Renal cortical epithelial cell (primary cell): ENCODE measurements around the gene FBXL20. TPM values are rescaled to one million over a fixed set of nuclear protein-coding genes. Genes with fewer than 3 reads are reported as not detected.
A peak's percentile ranks its signal among the peaks of the same experiment; 100 is the strongest.
"Not testable (repeated sequence)": the region's sequence is repeated elsewhere in the genome, so short reads cannot be mapped to it uniquely, and the experiment has no call there.

Experiments used
- DNase-seq: peaks from one replicate; pipeline ENCODE4 v3.0.0-alpha.2; 2011; ENCODE audit warnings: low read depth
- total RNA-seq: library from RNA; depleted of rRNA; stranded (reverse); fragments of >200 nt; gene quantifications from 2 replicates; pipeline ENCODE4 v1.2.3, GENCODE V29; 2014

FBXL20 gene
- total RNA-seq, 1 donor from 2014 or later: 24.2 TPM

- DNase-seq: no peak
These were observed 72.6 kb downstream of the FBXL20 start for GRCh38 chr17:39328815-39329214.

DNA sequence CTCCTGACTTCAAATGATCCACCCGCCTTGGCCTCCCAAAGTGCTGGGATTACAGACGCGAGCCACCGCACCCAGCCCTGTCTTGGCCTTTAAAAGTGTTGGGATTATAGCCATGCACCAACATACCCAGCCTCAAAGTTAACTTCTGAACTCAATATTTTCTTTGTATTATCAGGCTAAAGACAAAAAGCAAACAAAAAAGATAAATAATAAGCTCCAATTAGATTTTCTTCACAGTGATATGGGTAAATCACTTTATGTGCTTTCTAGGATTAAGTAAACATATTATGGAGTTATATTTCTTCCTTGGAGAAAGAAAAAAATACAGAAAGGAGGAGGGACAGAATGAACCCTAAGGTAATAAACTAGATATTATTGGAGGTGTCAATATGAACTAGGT is 74.3 kb downstream of the FBXL20 start:
- no peak for DNase-seq

DNA sequence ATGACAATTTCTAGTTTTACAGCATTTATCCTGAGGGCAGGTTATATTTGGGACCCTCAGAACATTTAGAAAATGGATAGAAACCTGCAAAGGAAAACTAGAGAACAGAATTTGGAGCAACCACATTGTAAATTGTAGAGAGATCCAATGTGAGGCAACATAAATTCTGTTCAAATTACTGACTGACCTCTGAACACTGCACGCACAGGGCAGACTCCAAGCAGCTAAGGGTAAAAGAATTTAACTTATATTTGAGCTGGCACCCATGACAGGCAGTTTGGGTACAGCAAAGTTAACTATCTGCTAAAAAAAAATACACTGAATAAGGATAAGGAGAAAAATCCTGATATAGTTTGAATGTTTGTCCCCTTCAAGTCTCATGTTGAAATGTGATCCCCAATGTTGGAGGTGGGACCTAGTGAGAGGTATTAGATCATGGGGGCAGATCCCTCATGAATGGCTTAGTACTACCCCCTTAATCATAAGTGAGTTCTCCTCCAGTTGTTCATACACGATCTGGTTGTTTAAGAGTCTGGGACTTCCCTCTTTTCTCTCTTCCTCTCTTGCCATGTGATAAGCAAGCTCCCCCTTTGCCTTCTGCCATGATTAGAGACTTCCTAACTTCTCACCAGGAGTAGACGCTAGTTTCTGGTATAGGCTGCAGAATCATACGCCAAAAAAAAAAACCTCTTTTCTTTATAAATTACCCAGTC is 75.7 kb downstream of the FBXL20 start:
- DNase-seq: no peak

DNA sequence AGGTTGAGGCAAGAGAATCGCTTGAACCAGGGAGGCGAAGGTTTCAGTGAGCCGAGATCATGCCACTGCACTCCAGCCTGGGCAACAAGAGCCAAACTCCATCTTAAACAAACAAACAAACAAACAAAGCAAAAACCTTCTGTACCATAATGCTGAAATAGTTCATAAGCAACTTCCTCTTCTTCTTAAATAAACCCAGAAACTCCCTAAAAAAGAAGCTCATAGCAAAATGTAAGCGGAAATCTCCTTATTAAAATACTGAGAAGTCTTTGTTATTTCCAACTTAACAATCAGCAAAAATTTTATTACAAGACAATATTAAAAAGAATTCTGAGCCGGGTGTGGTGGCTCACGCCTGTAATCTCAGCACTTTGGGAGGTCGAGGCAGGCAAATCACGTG is 82.8 kb downstream of the FBXL20 start:
- DNase-seq: no peak

GRCh38 chr17:39306509-39307212 is 94.8 kb downstream of the FBXL20 start:
- DNase-seq: no peak

- no peak for DNase-seq
These were observed 95.4 kb downstream of the FBXL20 start for GRCh38 chr17:39305978-39306377.

- DNase-seq: no peak
These were observed 97.2 kb downstream of the FBXL20 start for GRCh38 chr17:39304188-39304587.

GRCh38 chr17:39294060-39294459 is 107.4 kb downstream of the FBXL20 start:
- no peak for DNase-seq

DNA sequence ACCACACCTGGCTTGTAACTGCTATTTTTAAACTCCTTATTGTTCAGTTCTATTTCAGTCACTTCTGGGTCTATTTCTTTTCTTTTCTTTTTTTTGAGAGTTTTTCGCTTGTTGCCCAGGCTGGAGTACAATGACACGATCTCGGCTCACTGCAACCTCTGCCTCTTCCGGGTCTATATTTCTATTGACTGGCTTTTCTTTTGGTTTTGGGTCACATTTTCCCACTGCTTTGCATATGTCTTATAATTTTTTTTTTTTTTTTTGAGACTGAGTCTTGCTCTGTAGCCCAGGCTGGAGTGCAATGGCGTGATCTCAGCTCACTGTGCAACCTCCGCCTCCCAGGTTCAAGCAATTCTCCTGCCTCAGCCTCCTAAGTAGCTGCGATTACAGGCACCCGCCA is 108.9 kb downstream of the FBXL20 start:
- DNase-seq: not testable (repeated sequence)

DNA sequence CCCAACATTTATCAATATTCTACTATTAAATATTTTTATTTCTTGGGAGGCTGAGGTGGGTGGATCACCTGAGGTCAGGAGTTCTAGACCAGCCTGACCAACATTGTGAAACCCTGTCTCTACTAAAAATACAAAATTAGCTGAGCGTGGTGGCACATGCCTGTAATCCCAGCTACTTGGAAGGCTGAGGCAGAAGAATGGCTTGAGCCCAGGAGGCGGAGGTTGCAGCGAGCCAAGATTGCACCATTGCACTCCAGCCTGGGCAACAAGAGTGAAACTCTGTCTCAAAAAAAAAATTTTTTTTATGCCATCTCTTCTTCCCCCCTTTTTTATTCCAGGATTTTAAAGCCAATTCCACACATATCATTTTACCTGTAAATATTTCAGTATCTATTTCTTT is 114.9 kb downstream of the FBXL20 start:
- DNase-seq: not testable (repeated sequence)

GRCh38 chr17:39284685-39285084 is 116.7 kb downstream of the FBXL20 start:
- no peak for DNase-seq

- no peak for DNase-seq
These were observed 117.5 kb downstream of the FBXL20 start for GRCh38 chr17:39283896-39284295.

DNA sequence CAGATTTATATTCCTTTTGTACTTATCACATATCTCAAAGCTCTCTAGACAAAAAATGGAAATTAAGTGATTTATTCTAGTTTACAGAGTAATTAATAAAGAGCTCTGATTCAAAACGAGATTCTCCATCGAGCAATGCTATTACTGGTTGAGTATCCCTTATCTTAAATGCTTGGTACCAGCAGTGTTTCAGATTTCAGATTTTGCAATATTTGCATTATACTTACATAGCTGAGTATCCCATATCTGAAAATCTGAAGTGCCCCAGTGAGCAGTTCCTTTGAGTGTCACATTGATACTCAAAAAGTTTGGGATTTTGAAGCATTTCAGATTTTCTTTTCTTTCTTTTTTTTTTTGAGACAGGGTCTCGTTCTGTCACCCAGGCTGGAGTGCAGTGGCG is 118.3 kb downstream of the FBXL20 start:
- DNase-seq: no peak

DNA sequence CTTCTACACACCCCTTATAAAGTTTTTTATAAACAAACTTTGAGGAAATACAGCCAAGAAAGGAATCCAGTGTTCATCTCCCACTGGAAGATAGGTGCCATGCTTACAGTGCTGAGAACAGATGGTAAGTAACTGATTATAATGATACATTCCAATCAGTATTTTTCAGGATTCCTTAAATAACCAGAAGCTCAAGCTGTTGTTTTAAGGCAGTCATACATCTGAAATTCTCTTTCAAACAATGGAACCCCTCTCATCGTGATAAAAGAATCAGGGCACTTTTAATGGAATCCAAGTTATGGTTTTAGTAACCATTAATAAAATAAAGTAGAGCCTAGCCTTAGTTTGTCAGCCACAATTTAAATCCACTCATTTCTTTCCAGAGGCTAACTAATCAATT is 119.6 kb downstream of the FBXL20 start:
- peak; percentile 38 for DNase-seq

GRCh38 chr17:39278246-39278645 is 123.2 kb downstream of the FBXL20 start:
- not testable (repeated sequence) for DNase-seq

- DNase-seq: no peak
These were observed 124.3 kb downstream of the FBXL20 start for GRCh38 chr17:39277110-39277509.

- no peak for DNase-seq
These were observed 125.3 kb downstream of the FBXL20 start for GRCh38 chr17:39276113-39276512.

DNA sequence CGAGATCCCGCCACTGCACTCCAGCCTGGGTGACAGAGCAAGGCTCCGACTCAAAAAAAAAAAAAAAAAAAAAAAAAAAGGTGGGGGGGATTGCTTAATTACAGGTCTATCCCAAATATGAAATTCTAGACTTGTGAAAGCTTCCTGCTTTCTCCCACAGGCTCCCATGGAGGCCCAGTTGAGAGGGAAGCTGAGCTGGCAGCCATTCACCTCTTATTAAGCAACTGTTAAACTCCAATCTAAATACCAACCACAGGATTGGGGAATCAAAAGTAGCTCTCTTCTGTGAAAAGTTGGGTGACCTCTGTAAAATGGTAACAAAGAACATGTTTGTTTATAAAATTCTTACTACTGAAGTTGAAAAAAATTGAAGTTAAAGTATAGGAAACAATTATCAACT is 129.9 kb downstream of the FBXL20 start:
- DNase-seq: no peak

- DNase-seq: peak; percentile 30
These were observed 130.5 kb downstream of the FBXL20 start for GRCh38 chr17:39270923-39271322.

DNA sequence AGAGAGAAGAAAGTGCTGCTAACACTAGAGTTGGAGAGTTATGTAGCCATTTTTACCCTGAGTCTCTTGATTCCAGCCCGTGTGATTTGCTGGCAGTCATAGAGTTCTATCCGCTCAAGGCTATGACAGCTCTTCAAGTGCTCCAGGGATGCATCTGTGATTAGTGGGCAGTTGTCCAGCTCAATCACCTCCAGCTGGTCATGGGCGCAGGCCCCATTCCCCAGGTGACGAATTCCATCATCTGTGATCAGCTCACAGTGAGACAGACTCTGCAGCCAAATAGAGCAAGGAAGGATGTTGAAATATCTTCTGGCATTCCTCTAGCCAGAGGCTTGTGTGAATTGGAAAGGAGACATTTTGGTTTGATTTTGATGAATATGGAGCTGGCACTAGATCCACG is 137.3 kb downstream of the FBXL20 start:
- no peak for DNase-seq

- DNase-seq: no peak
These were observed 140.1 kb downstream of the FBXL20 start for GRCh38 chr17:39261286-39261685.

GRCh38 chr17:39252788-39253460 is 148.5 kb downstream of the FBXL20 start:
- no peak for DNase-seq

DNA sequence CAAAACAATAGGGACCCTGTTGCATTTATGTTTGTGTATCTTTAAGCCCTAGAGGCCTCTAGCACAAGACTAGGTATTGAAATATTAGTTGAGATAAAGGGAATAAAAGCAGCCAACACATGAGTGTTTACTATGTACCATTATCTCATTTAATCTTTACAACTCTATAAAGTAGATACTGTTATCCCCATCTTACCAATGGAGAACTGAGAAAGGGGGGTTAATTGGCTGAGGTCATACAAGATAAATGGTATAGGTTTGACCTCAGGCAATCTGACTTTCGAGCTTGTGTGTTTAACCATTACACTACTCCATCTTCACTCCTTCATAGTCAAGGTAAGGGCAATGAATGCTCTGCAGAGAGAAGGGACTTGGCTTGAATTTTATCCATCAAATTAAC is 149.4 kb downstream of the FBXL20 start:
- DNase-seq: no peak
